ENCODE results near the gene NR6A1.
A peak's percentile ranks its signal among the peaks of the same experiment; 100 is the strongest.

Gene NR6A1

DNA sequence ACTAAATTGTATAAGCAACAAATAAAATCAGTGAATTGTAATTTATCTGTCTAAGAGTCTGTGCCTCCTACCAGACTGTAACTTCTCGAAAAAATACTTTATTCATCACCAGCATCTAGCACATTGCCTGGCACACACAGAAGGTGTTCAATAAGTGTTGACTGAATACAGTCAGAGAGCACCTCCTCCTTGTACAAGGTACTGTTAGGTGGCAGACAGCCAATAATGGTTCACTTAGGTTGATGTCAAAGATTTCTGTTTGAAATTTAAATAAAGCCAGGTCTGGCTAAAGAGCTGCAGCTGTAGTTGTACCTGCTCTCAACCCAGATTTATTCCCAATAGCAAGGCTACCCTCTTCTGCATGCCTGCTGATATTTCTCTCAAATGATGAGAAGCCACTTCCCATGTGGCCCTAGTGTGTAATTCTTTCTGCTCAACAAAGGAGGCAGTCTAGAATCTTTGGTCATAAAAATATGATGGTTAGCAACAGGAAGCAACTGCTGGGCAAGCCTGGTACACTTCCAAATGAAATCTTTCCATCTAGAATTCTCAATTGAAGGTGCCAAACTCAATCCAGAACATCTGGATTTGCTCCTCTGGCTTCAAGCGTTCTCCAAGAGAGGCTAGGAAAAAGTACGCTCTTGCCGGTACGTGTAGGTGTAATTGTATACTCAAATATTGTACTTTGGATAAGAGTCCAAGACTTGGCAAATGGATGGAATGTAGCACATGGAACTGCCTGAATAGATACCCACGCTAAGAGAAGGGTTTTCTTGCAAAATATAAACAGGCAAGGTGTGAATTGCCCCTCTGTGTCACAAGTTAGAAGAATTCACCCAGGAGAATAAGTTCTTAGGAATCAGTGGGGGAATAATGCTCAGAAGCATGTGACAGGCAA lies 95.6 kb downstream of the NR6A1 start:
- Histone ChIP-seq H3K27me3 (no peaks in the 10 kb centered on the region), H3K9ac (no peak overlapping the region), H3K4me2 (no peak overlapping the region), H3K9me3 (replicated peaks in 1 of 11) (peaks cover 0 to 24% (median 12%) of the 10 kb centered on the region in 11 experiments; a peak in 14 of 22 replicates), H4K20me1 (peaks cover 0 to 93% (median 25%) of the 10 kb centered on the region in 11 experiments; a peak in 11 of 22 replicates), H3K36me3 (peaks cover 0 to 99% (median 69%) of the 10 kb centered on the region in 11 experiments; a peak in 18 of 22 replicates), H3K4me1 (peaks cover 0 to 13% (median 7%) of the 10 kb centered on the region in 10 experiments; a peak in 11 of 20 replicates), H3K27ac (no peak overlapping the region), H3K4me3 (no peak overlapping the region)
- TF ChIP-seq Cebpa-rat (IDR thresholded peaks at IDR 0.05) = no peak

DNA sequence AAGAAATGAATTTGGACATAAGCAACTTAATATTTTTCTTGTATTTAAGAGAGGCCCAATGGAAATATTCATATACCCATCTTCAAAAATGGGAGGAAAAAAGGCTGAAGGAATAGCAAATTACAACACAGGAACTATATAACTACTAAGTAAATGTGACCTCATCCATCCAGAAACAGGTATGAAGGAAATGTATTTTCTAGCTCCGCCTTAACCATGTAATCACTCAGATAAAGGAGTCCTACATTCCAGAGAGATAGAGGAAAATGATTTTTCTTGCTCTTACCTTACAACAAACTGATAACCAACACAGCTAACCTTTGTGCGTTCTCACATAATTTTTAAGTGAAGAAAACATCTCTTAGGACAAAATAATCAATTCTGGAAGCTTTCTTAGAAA lies 96.5 kb downstream of the NR6A1 start:
- peaks cover 0 to 31% (median 12%) of the 10 kb centered on the region in 11 experiments; a peak in 14 of 22 replicates for H3K9me3 ChIP-seq (replicated peaks in 1 of 11)
- no peak overlapping the region for H3K9ac ChIP-seq
- no peak overlapping the region for H3K4me2 ChIP-seq
- H3K36me3 ChIP-seq = peaks cover 0 to 99% (median 76%) of the 10 kb centered on the region in 11 experiments; a peak in 18 of 22 replicates
- peaks cover 0 to 13% (median 7%) of the 10 kb centered on the region in 10 experiments; a peak in 11 of 20 replicates for H3K4me1 ChIP-seq
- H4K20me1 ChIP-seq = peaks cover 0 to 87% (median 21%) of the 10 kb centered on the region in 11 experiments; a peak in 11 of 22 replicates
- H3K27me3 ChIP-seq = no peaks in the 10 kb centered on the region
- H3K27ac ChIP-seq = no peak overlapping the region
- no peak overlapping the region for H3K4me3 ChIP-seq
- TF ChIP-seq Cebpa-rat (IDR thresholded peaks at IDR 0.05) = no peak

DNA sequence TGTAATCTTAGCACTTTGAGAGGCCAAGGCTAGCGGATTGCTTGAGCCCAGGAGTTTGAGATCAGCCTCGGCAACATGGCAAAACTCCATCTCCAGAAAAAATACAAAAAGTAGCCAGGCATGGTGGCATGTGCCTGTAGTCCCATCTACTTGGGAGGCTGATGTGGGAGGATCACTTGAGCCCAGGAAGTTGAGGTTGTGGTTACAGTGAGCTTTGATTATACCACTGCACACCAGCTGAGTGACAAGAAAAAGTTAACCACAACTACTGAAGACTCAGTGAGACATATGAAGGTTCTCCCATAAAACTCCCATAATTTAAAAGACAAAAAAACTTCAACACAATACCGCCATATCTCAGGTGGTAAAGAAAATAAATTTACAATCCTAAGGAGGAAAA lies 98.0 kb downstream of the NR6A1 start:
- Histone ChIP-seq H4K20me1 (peaks cover 0 to 85% (median 21%) of the 10 kb centered on the region in 11 experiments; a peak in 11 of 22 replicates), H3K4me1 (peaks cover 0 to 13% (median 7%) of the 10 kb centered on the region in 10 experiments; a peak in 11 of 20 replicates), H3K4me3 (no peak overlapping the region), H3K36me3 (peaks cover 0 to 97% (median 86%) of the 10 kb centered on the region in 11 experiments; a peak in 19 of 22 replicates), H3K27me3 (no peaks in the 10 kb centered on the region), H3K4me2 (peak overlapping the region in 4 of 11 experiments; percentile 2 to 9 (median 4); a peak in 4 of 22 replicates), H3K27ac (no peak overlapping the region), H3K9ac (no peak overlapping the region), H3K9me3 (replicated peaks in 1 of 11) (peaks cover 0 to 31% (median 12%) of the 10 kb centered on the region in 11 experiments; a peak in 14 of 22 replicates)
- TF ChIP-seq Cebpa-rat (IDR thresholded peaks at IDR 0.05) = no peak

DNA sequence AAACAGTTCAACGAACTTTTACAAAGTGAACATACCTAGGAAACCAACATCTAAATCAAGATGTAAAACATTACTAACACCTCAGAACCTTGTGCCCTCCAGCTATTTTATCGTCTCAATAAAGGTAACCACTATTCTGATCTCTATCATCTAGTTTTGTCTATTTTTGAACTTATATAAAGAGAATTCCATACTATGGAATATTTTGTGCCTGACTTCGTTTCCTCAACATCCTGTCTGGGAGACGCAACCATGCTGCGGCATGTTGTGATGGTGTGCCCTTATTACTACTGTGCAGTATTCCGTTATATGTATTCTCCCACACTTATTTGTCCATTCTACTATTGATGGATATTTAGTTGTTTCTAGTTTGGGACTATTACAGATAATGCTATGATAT lies 99.2 kb downstream of the NR6A1 start:
- H4K20me1 ChIP-seq = peaks cover 0 to 84% (median 17%) of the 10 kb centered on the region in 11 experiments; a peak in 11 of 22 replicates
- no peak for TF ChIP-seq Cebpa-rat (IDR thresholded peaks at IDR 0.05)
- H3K9me3 ChIP-seq (replicated peaks in 1 of 11) = peaks cover 0 to 37% (median 12%) of the 10 kb centered on the region in 11 experiments; a peak in 14 of 22 replicates
- H3K9ac ChIP-seq = no peak overlapping the region
- no peak overlapping the region for H3K4me3 ChIP-seq
- no peaks in the 10 kb centered on the region for H3K27me3 ChIP-seq
- H3K4me2 ChIP-seq = no peak overlapping the region
- peaks cover 0 to 13% (median 7%) of the 10 kb centered on the region in 10 experiments; a peak in 11 of 20 replicates for H3K4me1 ChIP-seq
- H3K27ac ChIP-seq = no peak overlapping the region
- H3K36me3 ChIP-seq = peaks cover 0 to 96% (median 88%) of the 10 kb centered on the region in 11 experiments; a peak in 19 of 22 replicates

DNA sequence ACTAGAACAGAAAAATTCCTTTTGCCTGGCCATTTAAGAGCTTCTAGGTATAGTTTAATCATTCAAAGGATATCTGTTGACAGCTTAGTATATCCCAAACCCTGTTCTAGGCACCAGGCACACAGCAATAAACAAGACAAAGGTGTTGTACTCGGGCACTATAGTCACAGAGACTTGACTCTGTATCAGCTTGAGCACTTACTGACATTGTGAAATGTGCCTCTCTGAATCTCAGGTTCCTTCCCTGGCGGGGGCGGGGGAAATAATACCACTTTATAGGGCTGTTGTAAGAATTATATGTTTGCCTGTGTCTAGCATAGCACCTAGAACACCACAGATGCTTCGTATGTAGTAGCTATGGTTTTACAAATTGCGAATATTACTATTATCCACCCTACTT lies 104.5 kb downstream of the NR6A1 start:
- no peak for TF ChIP-seq Cebpa-rat (IDR thresholded peaks at IDR 0.05)
- H3K9ac ChIP-seq = no peak overlapping the region
- no peak overlapping the region for H3K4me3 ChIP-seq
- H3K27ac ChIP-seq = no peak overlapping the region
- H3K4me2 ChIP-seq = no peak overlapping the region
- peaks cover 0 to 36% (median 6%) of the 10 kb centered on the region in 11 experiments; a peak in 10 of 22 replicates for H3K9me3 ChIP-seq (replicated peaks in 1 of 11)
- peaks cover 0 to 47% (median 0%) of the 10 kb centered on the region in 11 experiments; a peak in 7 of 22 replicates for H4K20me1 ChIP-seq
- H3K4me1 ChIP-seq = peaks cover 3 to 22% (median 17%) of the 10 kb centered on the region in 10 experiments; a peak in 17 of 20 replicates
- no peaks in the 10 kb centered on the region for H3K27me3 ChIP-seq
- H3K36me3 ChIP-seq = peaks cover 0 to 93% (median 74%) of the 10 kb centered on the region in 11 experiments; a peak in 19 of 22 replicates

DNA sequence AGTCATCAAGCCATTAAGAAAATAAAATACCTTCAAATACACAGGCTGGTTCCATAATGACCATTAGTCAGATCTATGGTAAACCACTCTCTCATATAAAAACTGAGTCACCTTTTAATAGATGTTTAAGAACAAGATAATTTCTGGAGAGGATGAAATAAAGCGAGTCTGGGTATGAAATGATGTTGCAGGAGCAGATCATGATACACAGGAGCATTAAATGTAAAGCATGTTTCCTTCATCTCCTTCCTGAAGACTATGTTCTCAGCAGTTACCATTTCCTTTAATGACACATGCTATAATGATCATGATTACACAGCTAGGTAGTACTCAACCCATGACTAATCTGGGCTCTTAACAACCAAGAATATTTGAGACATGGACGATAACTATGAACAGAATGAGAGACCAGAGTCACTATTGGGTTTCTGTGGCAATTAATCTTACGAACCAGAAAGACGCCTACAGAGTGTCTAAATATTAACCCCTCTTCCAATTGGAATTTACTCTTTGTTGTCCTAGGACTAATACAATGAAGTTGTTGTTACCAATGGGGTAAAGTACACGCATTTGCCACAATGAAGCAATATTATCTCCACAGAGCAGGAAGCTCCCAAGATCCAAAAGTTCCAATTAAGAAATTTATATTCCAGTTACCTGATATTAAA lies 105.6 kb downstream of the NR6A1 start:
- no peaks in the 10 kb centered on the region for H3K27me3 ChIP-seq
- peaks cover 0 to 41% (median 0%) of the 10 kb centered on the region in 11 experiments; a peak in 7 of 22 replicates for H4K20me1 ChIP-seq
- H3K4me2 ChIP-seq = no peak overlapping the region
- no peak overlapping the region for H3K4me3 ChIP-seq
- TF ChIP-seq Cebpa-rat (IDR thresholded peaks at IDR 0.05) = no peak
- peaks cover 0 to 28% (median 6%) of the 10 kb centered on the region in 11 experiments; a peak in 6 of 22 replicates for H3K9me3 ChIP-seq (replicated peaks in 1 of 11)
- no peak overlapping the region for H3K27ac ChIP-seq
- H3K9ac ChIP-seq = no peak overlapping the region
- peaks cover 0 to 84% (median 64%) of the 10 kb centered on the region in 11 experiments; a peak in 18 of 22 replicates for H3K36me3 ChIP-seq
- H3K4me1 ChIP-seq = peaks cover 14 to 29% (median 26%) of the 10 kb centered on the region in 10 experiments

DNA sequence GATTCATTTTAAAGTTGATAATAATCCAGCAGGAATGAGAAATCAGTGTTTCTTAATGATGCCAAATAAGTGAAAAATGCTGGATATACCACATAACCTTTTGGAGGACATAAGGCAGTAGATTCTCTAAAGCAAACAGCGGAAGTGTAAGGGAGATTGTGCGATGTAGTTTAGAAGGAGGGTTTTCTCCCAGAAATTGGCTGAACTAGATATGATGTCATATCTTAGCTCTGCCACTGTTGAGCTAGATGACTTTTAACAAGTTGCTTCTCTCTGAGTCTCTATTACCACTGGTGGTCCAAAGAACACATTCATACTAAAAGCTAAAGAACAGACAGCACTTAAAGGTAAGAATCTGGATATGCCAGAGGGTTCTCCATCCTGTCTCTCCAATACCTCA lies 107.0 kb downstream of the NR6A1 start:
- H3K4me3 ChIP-seq = no peak overlapping the region
- peaks cover 17 to 29% (median 28%) of the 10 kb centered on the region in 10 experiments for H3K4me1 ChIP-seq
- H3K27me3 ChIP-seq = no peaks in the 10 kb centered on the region
- H3K9ac ChIP-seq = no peak overlapping the region
- TF ChIP-seq Cebpa-rat (IDR thresholded peaks at IDR 0.05) = no peak
- H3K36me3 ChIP-seq = peaks cover 0 to 72% (median 52%) of the 10 kb centered on the region in 11 experiments; a peak in 18 of 22 replicates
- H3K27ac ChIP-seq = no peak overlapping the region
- H3K9me3 ChIP-seq (replicated peaks in 1 of 11) = peaks cover 0 to 21% (median 6%) of the 10 kb centered on the region in 11 experiments; a peak in 4 of 22 replicates
- no peak overlapping the region for H3K4me2 ChIP-seq
- peaks cover 0 to 36% (median 0%) of the 10 kb centered on the region in 11 experiments; a peak in 7 of 22 replicates for H4K20me1 ChIP-seq
